ENCODE results near the gene OLFM2.

OLFM2 gene

GRCh38 chr19:9906475-9907087 is 29.7 kb downstream of the OLFM2 start:
- no peak for DNase-seq

GRCh38 chr19:9903336-9903735 is 33.0 kb downstream of the OLFM2 start:
- no peak for DNase-seq

- DNase-seq = no peak
These were observed 34.7 kb downstream of the OLFM2 start for GRCh38 chr19:9901642-9902041.

- DNase-seq = no peak
These were observed 35.3 kb downstream of the OLFM2 start for GRCh38 chr19:9901020-9901419.

GRCh38 chr19:9891609-9892373 is 44.5 kb downstream of the OLFM2 start:
- no peak for DNase-seq

GRCh38 chr19:9885077-9885552 is 51.2 kb downstream of the OLFM2 start:
- no peak for DNase-seq

- DNase-seq = no peak
These were observed 52.6 kb downstream of the OLFM2 start for GRCh38 chr19:9883764-9884163.

GRCh38 chr19:9883231-9883758 is 53.0 kb downstream of the OLFM2 start:
- DNase-seq = no peak

GRCh38 chr19:9881720-9882119 is 54.6 kb downstream of the OLFM2 start:
- DNase-seq = no peak

- DNase-seq = no peak
These were observed 57.7 kb downstream of the OLFM2 start for GRCh38 chr19:9878511-9879196.

GRCh38 chr19:9877780-9878510 is 58.4 kb downstream of the OLFM2 start:
- no peak for DNase-seq

GRCh38 chr19:9875796-9876195 is 60.5 kb downstream of the OLFM2 start:
- no peak for DNase-seq

- no peak for DNase-seq
These were observed 61.2 kb downstream of the OLFM2 start for GRCh38 chr19:9875031-9875627.

- no peak for DNase-seq
These were observed 63.6 kb downstream of the OLFM2 start for GRCh38 chr19:9872618-9873242.

- DNase-seq = no peak
These were observed 64.5 kb downstream of the OLFM2 start for GRCh38 chr19:9871626-9872338.

GRCh38 chr19:9868983-9869617 is 67.2 kb downstream of the OLFM2 start:
- DNase-seq = no peak

- peak in 3 of 5 experiments; percentile 22 to 91 (median 55) for DNase-seq
These were observed 70.4 kb downstream of the OLFM2 start for GRCh38 chr19:9865732-9866501.

GRCh38 chr19:9863759-9864158 is 72.6 kb downstream of the OLFM2 start:
- DNase-seq = no peak

GRCh38 chr19:9862938-9863337 is 73.4 kb downstream of the OLFM2 start:
- peak in 1 of 5 experiments; percentile 80 for DNase-seq

- no peak for DNase-seq
These were observed 74.8 kb downstream of the OLFM2 start for GRCh38 chr19:9861503-9861902.
